SK-N-SH (cell line): ENCODE results near the gene SPNS1. TPM values are rescaled to one million over a fixed set of nuclear protein-coding genes. Genes with fewer than 3 reads are reported as not detected.

Source experiments
- CTCF ChIA-PET: fragments of 300-600, 350-600 bp; formaldehyde crosslinking; extraction: SDS; loops from one replicate; lab custom pipeline; 2021; lab: Yijun Ruan, JAX
- POLR2A ChIA-PET: fragments of 350-600 bp; sonication (Branson Sonifier 250); formaldehyde crosslinking; extraction: SDS; loops from one replicate; lab custom pipeline; 2020; ENCODE audit warnings: antibody characterized with exemption, inconsistent platforms; lab: Yijun Ruan, JAX
- DNase-seq: peaks from one replicate; pipeline ENCODE4 v3.0.0; 2012
- H2AFZ ChIP-seq: fragments of 200-600 bp; sonication (generic); 2 replicates; pipeline ENCODE4 v1.8.1; 2016; ENCODE audit warnings: antibody characterized with exemption, mild to moderate bottlenecking, low read depth
- H3F3A ChIP-seq: fragments of 200-600 bp; sonication (generic); replicated peaks from 2 replicates; pipeline ENCODE3; 2016; ENCODE audit warnings: antibody characterized with exemption, mild to moderate bottlenecking; ENCODE audit not compliant: insufficient read depth
- H3K27ac ChIP-seq, 2 experiments: fragments of 200-500 bp in 1 of 2; fragments of 200-600 bp in 1 of 2; sonication (Bioruptor generic) in 1 of 2; sonication (generic), shearing (Covaris generic) in 1 of 2; 2 replicates each; pipeline versions ENCODE4 v1.5.1 to v1.6.1; 2014 to 2016; ENCODE audit warnings: low read depth in 2 of 2, inconsistent platforms in 1 of 2, low read length in 1 of 2, mild to moderate bottlenecking in 1 of 2, mixed read lengths in 1 of 2
- H3K27me3 ChIP-seq: fragments of 200-600 bp; sonication (generic), shearing (Covaris generic); 2 replicates; pipeline ENCODE4 v1.6.1; 2016; ENCODE audit warnings: mixed run types; ENCODE audit not compliant: insufficient read depth
- H3K36me3 ChIP-seq, 2 experiments: fragments of 200-500 bp in 1 of 2; fragments of 200-600 bp in 1 of 2; sonication (Bioruptor generic) in 1 of 2; sonication (generic) in 1 of 2; replicated peaks in 1 of 2; 2 replicates each; pipeline versions ENCODE3 to v1.5.1; 2014 to 2016; ENCODE audit warnings: low read length in 1 of 2, mild to moderate bottlenecking in 1 of 2; ENCODE audit not compliant: insufficient read depth in 2 of 2, control insufficient read depth in 1 of 2
- H3K4me1 ChIP-seq, 2 experiments: fragments of 200-500 bp in 1 of 2; fragments of 200-600 bp in 1 of 2; sonication (Bioruptor generic) in 1 of 2; sonication (generic), shearing (Covaris generic) in 1 of 2; 2 replicates each; pipeline versions ENCODE4 v1.5.1 to v1.6.1; 2014 to 2016; ENCODE audit warnings: low read depth in 1 of 2, low read length in 1 of 2, mixed run types in 1 of 2; ENCODE audit not compliant: insufficient read depth in 2 of 2, control insufficient read depth in 1 of 2
- H3K4me2 ChIP-seq: fragments of 200-600 bp; sonication (generic), shearing (Covaris generic); 2 replicates; pipeline ENCODE4 v1.6.1; 2017; ENCODE audit warnings: mixed run types
- H3K4me3 ChIP-seq, 2 experiments: fragments of 200-500 bp in 1 of 2; fragments of 200-600 bp in 1 of 2; sonication (Bioruptor generic) in 1 of 2; sonication (generic), shearing (Covaris generic) in 1 of 2; 2 replicates each; pipeline versions ENCODE4 v1.5.1 to v1.8.1; 2014 to 2016; ENCODE audit warnings: low read depth in 2 of 2, inconsistent platforms in 1 of 2, low read length in 1 of 2, mild to moderate bottlenecking in 1 of 2, mixed read lengths in 1 of 2, moderate library complexity in 1 of 2
- H3K79me2 ChIP-seq: fragments of 200-600 bp; sonication (generic); 2 replicates; pipeline ENCODE4 v1.8.1; 2017; ENCODE audit warnings: mild to moderate bottlenecking; ENCODE audit not compliant: insufficient read depth
- H3K9ac ChIP-seq: fragments of 200-600 bp; sonication (generic); 2 replicates; pipeline ENCODE4 v1.6.1; 2017; ENCODE audit warnings: mixed run types
- H3K9me2 ChIP-seq: fragments of 200-600 bp; sonication (generic); 2 replicates; pipeline ENCODE4 v1.6.1; 2017; ENCODE audit warnings: mixed run types
- H3K9me3 ChIP-seq: fragments of 200-600 bp; sonication (generic); 2 replicates; pipeline ENCODE4 v1.6.1; 2017; ENCODE audit warnings: mixed run types, mild to moderate bottlenecking, moderate library complexity
- H4K20me1 ChIP-seq: fragments of 200-600 bp; sonication (generic); 2 replicates; pipeline ENCODE4 v1.6.1; 2017; ENCODE audit warnings: mild to moderate bottlenecking, mixed run types; ENCODE audit not compliant: insufficient read depth
- ELF1 ChIP-seq: IDR thresholded peaks from 2 replicates; pipeline ENCODE4 v1.4.0; 2012
- FOSL2 ChIP-seq: IDR thresholded peaks from 2 replicates; pipeline ENCODE4 v1.4.0; 2012; ENCODE audit warnings: low read depth, mild to moderate bottlenecking, moderate library complexity, borderline replicate concordance
- FOXJ3 ChIP-seq: sonication (generic); formaldehyde crosslinking; IDR thresholded peaks from 2 replicates; pipeline ENCODE4 v1.5.1; 2020; ENCODE audit warnings: mild to moderate bottlenecking, missing genetic modification reagents
- IRF3 ChIP-seq: fragments of 150-350 bp; IDR thresholded peaks from 2 replicates; pipeline ENCODE4 v1.6.1; 2016; ENCODE audit warnings: mild to moderate bottlenecking, low read depth, low read length
- MEF2A ChIP-seq: IDR thresholded peaks from 2 replicates; pipeline ENCODE4 v1.4.0; 2012; ENCODE audit warnings: low read depth, borderline replicate concordance
- MXI1 ChIP-seq: IDR thresholded peaks from 2 replicates; pipeline ENCODE4 v1.6.1; 2012; ENCODE audit warnings: mild to moderate bottlenecking, low read depth, low read length, improper control_type of control experiment
- NFIC ChIP-seq: IDR thresholded peaks from 2 replicates; pipeline ENCODE4 v1.4.0; 2012; ENCODE audit warnings: borderline replicate concordance
- NRF1 ChIP-seq: IDR thresholded peaks from 2 replicates; pipeline ENCODE4 v1.6.1; 2012; ENCODE audit warnings: low read depth, mild to moderate bottlenecking, low read length
- POLR2AphosphoS5 ChIP-seq: IDR thresholded peaks from 2 replicates; pipeline ENCODE4 v1.6.1; 2012; ENCODE audit warnings: low read depth, low read length
- RAD21 ChIP-seq: IDR thresholded peaks from 2 replicates; pipeline ENCODE4 v1.6.1; 2012; ENCODE audit warnings: mild to moderate bottlenecking, low read length
- RFX5 ChIP-seq: IDR thresholded peaks from 2 replicates; pipeline ENCODE4 v1.6.1; 2012; ENCODE audit warnings: mild to moderate bottlenecking, improper control_type of control experiment, low read length
- TEAD4 ChIP-seq: IDR thresholded peaks from 2 replicates; pipeline ENCODE4 v1.4.0; 2012; ENCODE audit warnings: mild to moderate bottlenecking, borderline replicate concordance; ENCODE audit not compliant: insufficient read depth
- WGBS: methylation state at CpG from one replicate; pipeline ENCODE4 v1.1.6; 2017; ENCODE audit warnings: low lambda C conversion rate; 5-methylcytosine and 5-hydroxymethylcytosine counted together
- polyA plus RNA-seq, 3 experiments: library from polyadenylated mRNA; depleted of rRNA; stranded (reverse); fragments of >200 nt; gene quantifications; 2 replicates each; pipeline ENCODE4 v1.2.3, GENCODE V29; 2012
- TF ChIP-seq, protein P1 (sequence below): IDR thresholded peaks from 2 replicates; pipeline ENCODE4; 2012
- TF ChIP-seq, protein P2 (sequence below): IDR thresholded peaks from 2 replicates; pipeline ENCODE4 v1.6.1; 2012; ENCODE audit warnings: mild to moderate bottlenecking, low read depth, low read length, moderate library complexity
- TF ChIP-seq, protein P3 (sequence below): IDR thresholded peaks from 2 replicates; pipeline ENCODE4 v1.4.0; 2012; ENCODE audit warnings: low read depth
- TF ChIP-seq, protein P4 (sequence below): IDR thresholded peaks from 2 replicates; pipeline ENCODE4 v1.4.0; 2012; ENCODE audit warnings: low read depth, borderline replicate concordance

The SPNS1 gene
- polyA plus RNA-seq, 1 of the 3 experiments (the other 2 are of a cell fraction): 41.1 TPM

- Histone ChIP-seq H3K4me3 (no peak overlapping the region), H3K4me1 (no peaks in the 10 kb centered on the region), H4K20me1 (no peaks in the 10 kb centered on the region), H3K36me3 (peaks cover 16 to 28% of the 10 kb centered on the region in 2 experiments), H3K9me2 (no peaks in the 10 kb centered on the region), H3K79me2 (no peaks in the 10 kb centered on the region), H3K27ac (no peak overlapping the region), H3K9ac (no peak overlapping the region), H3K9me3 (no peaks in the 10 kb centered on the region), H2AFZ (no peak overlapping the region), H3K4me2 (no peak overlapping the region), H3K27me3 (no peaks in the 10 kb centered on the region), H3F3A (no peaks in the 10 kb centered on the region)
- 87% methylated on average over 9 of the region's 18 CpGs for WGBS
- POLR2A ChIA-PET: interaction anchor here (2.6 kb wide), 1 partner anchor 9 kb away, joined by 8 read pairs; the partner anchor contains the start of gene SPNS1
- no peak for DNase-seq
- TF ChIP-seq POLR2AphosphoS5: no peak
- TF ChIP-seq NRF1: no peak
- TF ChIP-seq, protein P1, sequence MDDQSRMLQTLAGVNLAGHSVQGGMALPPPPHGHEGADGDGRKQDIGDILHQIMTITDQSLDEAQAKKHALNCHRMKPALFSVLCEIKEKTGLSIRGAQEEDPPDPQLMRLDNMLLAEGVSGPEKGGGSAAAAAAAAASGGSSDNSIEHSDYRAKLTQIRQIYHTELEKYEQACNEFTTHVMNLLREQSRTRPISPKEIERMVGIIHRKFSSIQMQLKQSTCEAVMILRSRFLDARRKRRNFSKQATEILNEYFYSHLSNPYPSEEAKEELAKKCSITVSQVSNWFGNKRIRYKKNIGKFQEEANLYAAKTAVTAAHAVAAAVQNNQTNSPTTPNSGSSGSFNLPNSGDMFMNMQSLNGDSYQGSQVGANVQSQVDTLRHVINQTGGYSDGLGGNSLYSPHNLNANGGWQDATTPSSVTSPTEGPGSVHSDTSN: no peak
- no peak for TF ChIP-seq RAD21
- no peak for TF ChIP-seq MEF2A
- TF ChIP-seq, protein P2, sequence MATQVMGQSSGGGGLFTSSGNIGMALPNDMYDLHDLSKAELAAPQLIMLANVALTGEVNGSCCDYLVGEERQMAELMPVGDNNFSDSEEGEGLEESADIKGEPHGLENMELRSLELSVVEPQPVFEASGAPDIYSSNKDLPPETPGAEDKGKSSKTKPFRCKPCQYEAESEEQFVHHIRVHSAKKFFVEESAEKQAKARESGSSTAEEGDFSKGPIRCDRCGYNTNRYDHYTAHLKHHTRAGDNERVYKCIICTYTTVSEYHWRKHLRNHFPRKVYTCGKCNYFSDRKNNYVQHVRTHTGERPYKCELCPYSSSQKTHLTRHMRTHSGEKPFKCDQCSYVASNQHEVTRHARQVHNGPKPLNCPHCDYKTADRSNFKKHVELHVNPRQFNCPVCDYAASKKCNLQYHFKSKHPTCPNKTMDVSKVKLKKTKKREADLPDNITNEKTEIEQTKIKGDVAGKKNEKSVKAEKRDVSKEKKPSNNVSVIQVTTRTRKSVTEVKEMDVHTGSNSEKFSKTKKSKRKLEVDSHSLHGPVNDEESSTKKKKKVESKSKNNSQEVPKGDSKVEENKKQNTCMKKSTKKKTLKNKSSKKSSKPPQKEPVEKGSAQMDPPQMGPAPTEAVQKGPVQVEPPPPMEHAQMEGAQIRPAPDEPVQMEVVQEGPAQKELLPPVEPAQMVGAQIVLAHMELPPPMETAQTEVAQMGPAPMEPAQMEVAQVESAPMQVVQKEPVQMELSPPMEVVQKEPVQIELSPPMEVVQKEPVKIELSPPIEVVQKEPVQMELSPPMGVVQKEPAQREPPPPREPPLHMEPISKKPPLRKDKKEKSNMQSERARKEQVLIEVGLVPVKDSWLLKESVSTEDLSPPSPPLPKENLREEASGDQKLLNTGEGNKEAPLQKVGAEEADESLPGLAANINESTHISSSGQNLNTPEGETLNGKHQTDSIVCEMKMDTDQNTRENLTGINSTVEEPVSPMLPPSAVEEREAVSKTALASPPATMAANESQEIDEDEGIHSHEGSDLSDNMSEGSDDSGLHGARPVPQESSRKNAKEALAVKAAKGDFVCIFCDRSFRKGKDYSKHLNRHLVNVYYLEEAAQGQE: no peak
- no peak for TF ChIP-seq FOSL2
- no peak for TF ChIP-seq ELF1
- TF ChIP-seq, protein P3, sequence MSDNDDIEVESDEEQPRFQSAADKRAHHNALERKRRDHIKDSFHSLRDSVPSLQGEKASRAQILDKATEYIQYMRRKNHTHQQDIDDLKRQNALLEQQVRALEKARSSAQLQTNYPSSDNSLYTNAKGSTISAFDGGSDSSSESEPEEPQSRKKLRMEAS: no peak
- no peak for TF ChIP-seq TEAD4
- TF ChIP-seq, protein P4, sequence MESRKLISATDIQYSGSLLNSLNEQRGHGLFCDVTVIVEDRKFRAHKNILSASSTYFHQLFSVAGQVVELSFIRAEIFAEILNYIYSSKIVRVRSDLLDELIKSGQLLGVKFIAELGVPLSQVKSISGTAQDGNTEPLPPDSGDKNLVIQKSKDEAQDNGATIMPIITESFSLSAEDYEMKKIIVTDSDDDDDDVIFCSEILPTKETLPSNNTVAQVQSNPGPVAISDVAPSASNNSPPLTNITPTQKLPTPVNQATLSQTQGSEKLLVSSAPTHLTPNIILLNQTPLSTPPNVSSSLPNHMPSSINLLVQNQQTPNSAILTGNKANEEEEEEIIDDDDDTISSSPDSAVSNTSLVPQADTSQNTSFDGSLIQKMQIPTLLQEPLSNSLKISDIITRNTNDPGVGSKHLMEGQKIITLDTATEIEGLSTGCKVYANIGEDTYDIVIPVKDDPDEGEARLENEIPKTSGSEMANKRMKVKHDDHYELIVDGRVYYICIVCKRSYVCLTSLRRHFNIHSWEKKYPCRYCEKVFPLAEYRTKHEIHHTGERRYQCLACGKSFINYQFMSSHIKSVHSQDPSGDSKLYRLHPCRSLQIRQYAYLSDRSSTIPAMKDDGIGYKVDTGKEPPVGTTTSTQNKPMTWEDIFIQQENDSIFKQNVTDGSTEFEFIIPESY: no peak
- no peak for TF ChIP-seq NFIC
- TF ChIP-seq IRF3: no peak
- no peak for TF ChIP-seq MXI1
- no peak for TF ChIP-seq FOXJ3 (CRISPR knock-in tag)
- TF ChIP-seq RFX5: no peak
- CTCF ChIA-PET: interaction anchor here (1.0 kb wide), 1 partner anchor 19 kb away, joined by 3 read pairs; no protein-coding TSS in a partner anchor
Observed at GRCh38 chr16:28983644-28984043, 9.1 kb downstream of the SPNS1 start.
